ENCODE data around the gene MEF2C. TPM values are rescaled to one million over a fixed set of nuclear protein-coding genes. Genes with fewer than 3 reads are reported as not detected.

MEF2C gene
- total RNA-seq, 1 donor from 2014 or later = 0.44 TPM

GRCh38 chr5:88741964-88742363 is 141.0 kb downstream of the MEF2C start:
- no peaks in the 10 kb centered on the region for H3K9me3 Mint-ChIP-seq
- peaks cover 5% of the 10 kb centered on the region for H3K27me3 Mint-ChIP-seq (ENCODE audit: insufficient read depth)
- H3K27ac Mint-ChIP-seq = no peak overlapping the region
- no peak for DNase-seq (ENCODE audit: low spot score)
- H3K4me3 Mint-ChIP-seq = no peak overlapping the region
- no peaks in the 10 kb centered on the region for H3K4me1 Mint-ChIP-seq (ENCODE audit: low read depth)
- no peaks in the 10 kb centered on the region for H3K36me3 Mint-ChIP-seq (ENCODE audit: low read depth)
- intact Hi-C loops (cut with micrococcal nuclease) = no loop called here

GRCh38 chr5:88740604-88741185 is 142.3 kb downstream of the MEF2C start:
- Mint-ChIP-seq H3K27me3 (ENCODE audit: insufficient read depth) (peaks cover 2% of the 10 kb centered on the region), H3K36me3 (ENCODE audit: low read depth) (no peaks in the 10 kb centered on the region), H3K4me3 (no peak overlapping the region), H3K9me3 (no peaks in the 10 kb centered on the region), H3K4me1 (ENCODE audit: low read depth) (no peaks in the 10 kb centered on the region), H3K27ac (no peak overlapping the region)
- no peak for DNase-seq (ENCODE audit: low spot score)
- intact Hi-C loops (cut with micrococcal nuclease) = no loop called here

GRCh38 chr5:88736494-88736893 is 146.5 kb downstream of the MEF2C start:
- no peak overlapping the region for H3K4me3 Mint-ChIP-seq
- no peaks in the 10 kb centered on the region for H3K36me3 Mint-ChIP-seq (ENCODE audit: low read depth)
- no peak overlapping the region for H3K27ac Mint-ChIP-seq
- DNase-seq (ENCODE audit: low spot score) = no peak
- H3K9me3 Mint-ChIP-seq = no peaks in the 10 kb centered on the region
- intact Hi-C loops (cut with micrococcal nuclease) = no loop called here
- peaks cover 5% of the 10 kb centered on the region for H3K4me1 Mint-ChIP-seq (ENCODE audit: low read depth)
- peaks cover 3% of the 10 kb centered on the region for H3K27me3 Mint-ChIP-seq (ENCODE audit: insufficient read depth)

DNA sequence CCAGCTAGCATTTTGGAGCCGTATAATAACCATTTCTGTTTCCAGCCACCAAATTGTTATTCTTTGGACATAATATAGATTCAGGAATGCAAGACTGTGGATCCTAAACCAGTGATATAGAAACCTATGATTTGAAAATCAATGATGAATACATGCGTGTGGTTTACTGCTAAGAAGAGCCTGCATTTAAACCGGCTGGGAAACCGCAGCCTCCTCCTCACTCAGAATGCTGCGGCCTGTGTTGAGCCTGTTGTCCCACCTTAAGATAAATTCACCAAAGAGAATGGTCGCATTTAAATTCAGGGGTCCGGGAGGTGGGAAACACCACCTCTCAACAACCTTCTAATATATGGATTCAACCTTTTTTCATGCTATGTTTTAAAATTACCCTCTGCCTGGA is 148.0 kb downstream of the MEF2C start:
- intact Hi-C loops (cut with micrococcal nuclease) = no loop called here

DNA sequence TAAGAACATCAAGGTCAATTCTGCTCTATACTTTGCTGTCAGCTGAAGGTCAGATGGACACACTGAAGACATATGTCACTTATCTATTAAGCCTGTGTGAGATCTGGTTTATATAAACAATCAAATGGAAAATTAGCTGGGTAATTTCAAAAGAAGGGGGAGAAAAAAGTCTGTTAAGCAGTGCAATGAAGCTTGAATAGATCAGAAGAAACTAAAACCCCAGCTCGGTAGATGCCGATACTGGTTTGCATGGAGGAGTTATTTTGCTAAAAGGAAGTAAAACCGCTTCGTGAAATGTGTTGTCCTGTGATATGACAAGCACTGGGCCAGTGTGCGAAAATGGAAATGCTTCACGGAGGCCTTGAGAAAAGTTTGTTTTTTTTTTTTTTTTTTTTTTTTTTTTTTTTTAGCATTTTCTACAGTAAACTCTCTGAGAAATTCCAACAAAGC is 148.8 kb downstream of the MEF2C start:
- Mint-ChIP-seq H3K27ac (no peak overlapping the region), H3K36me3 (ENCODE audit: low read depth) (no peaks in the 10 kb centered on the region), H3K4me3 (no peak overlapping the region), H3K4me1 (ENCODE audit: low read depth) (peaks cover 5% of the 10 kb centered on the region), H3K27me3 (ENCODE audit: insufficient read depth) (peaks cover 3% of the 10 kb centered on the region), H3K9me3 (no peaks in the 10 kb centered on the region)
- intact Hi-C loops (cut with micrococcal nuclease) = no loop called here
- DNase-seq (ENCODE audit: low spot score) = no peak

More for the DNA sequence above, 148.0 kb downstream of the MEF2C start:
- Mint-ChIP-seq H3K27ac (no peak overlapping the region), H3K4me1 (ENCODE audit: low read depth) (peaks cover 5% of the 10 kb centered on the region), H3K36me3 (ENCODE audit: low read depth) (no peaks in the 10 kb centered on the region), H3K4me3 (no peak overlapping the region), H3K9me3 (no peaks in the 10 kb centered on the region), H3K27me3 (ENCODE audit: insufficient read depth) (peaks cover 3% of the 10 kb centered on the region)
- no peak for DNase-seq (ENCODE audit: low spot score)

GRCh38 chr5:88732862-88733261 is 150.1 kb downstream of the MEF2C start:
- Mint-ChIP-seq H3K36me3 (ENCODE audit: low read depth) (no peaks in the 10 kb centered on the region), H3K4me3 (no peak overlapping the region), H3K9me3 (no peaks in the 10 kb centered on the region), H3K4me1 (ENCODE audit: low read depth) (peaks cover 5% of the 10 kb centered on the region), H3K27ac (no peak overlapping the region), H3K27me3 (ENCODE audit: insufficient read depth) (peaks cover 3% of the 10 kb centered on the region)
- no peak for DNase-seq (ENCODE audit: low spot score)
- intact Hi-C loops (cut with micrococcal nuclease) = no loop called here

- no peaks in the 10 kb centered on the region for H3K36me3 Mint-ChIP-seq (ENCODE audit: low read depth)
- intact Hi-C loops (cut with micrococcal nuclease) = no loop called here
- no peak overlapping the region for H3K27ac Mint-ChIP-seq
- DNase-seq (ENCODE audit: low spot score) = no peak
- H3K27me3 Mint-ChIP-seq (ENCODE audit: insufficient read depth) = peaks cover 4% of the 10 kb centered on the region
- peaks cover 5% of the 10 kb centered on the region for H3K4me1 Mint-ChIP-seq (ENCODE audit: low read depth)
- H3K9me3 Mint-ChIP-seq = no peaks in the 10 kb centered on the region
- H3K4me3 Mint-ChIP-seq = no peak overlapping the region
These were observed 150.8 kb downstream of the MEF2C start for GRCh38 chr5:88732181-88732633.

- no peaks in the 10 kb centered on the region for H3K9me3 Mint-ChIP-seq
- H3K4me3 Mint-ChIP-seq = no peak overlapping the region
- intact Hi-C loops (cut with micrococcal nuclease) = loop anchor here (1.0 to 10.0 kb wide), 5 partner anchors 153 to 1797 kb away; partner anchors contain the start of genes LYSMD3 and MEF2C
- H3K27me3 Mint-ChIP-seq (ENCODE audit: insufficient read depth) = peaks cover 7% of the 10 kb centered on the region
- no peak for DNase-seq (ENCODE audit: low spot score)
- H3K27ac Mint-ChIP-seq = no peak overlapping the region
- H3K36me3 Mint-ChIP-seq (ENCODE audit: low read depth) = no peaks in the 10 kb centered on the region
- peaks cover 5% of the 10 kb centered on the region for H3K4me1 Mint-ChIP-seq (ENCODE audit: low read depth)
These were observed 153.2 kb downstream of the MEF2C start for GRCh38 chr5:88729829-88730182.

GRCh38 chr5:88729084-88729828 is 153.7 kb downstream of the MEF2C start:
- no peaks in the 10 kb centered on the region for H3K9me3 Mint-ChIP-seq
- H3K4me1 Mint-ChIP-seq (ENCODE audit: low read depth) = peaks cover 4% of the 10 kb centered on the region
- peak; percentile 14 for DNase-seq (ENCODE audit: low spot score)
- peaks cover 9% of the 10 kb centered on the region for H3K27me3 Mint-ChIP-seq (ENCODE audit: insufficient read depth)
- no peak overlapping the region for H3K4me3 Mint-ChIP-seq
- H3K27ac Mint-ChIP-seq = no peak overlapping the region
- no peaks in the 10 kb centered on the region for H3K36me3 Mint-ChIP-seq (ENCODE audit: low read depth)
- intact Hi-C loops (cut with micrococcal nuclease) = loop anchor here (1.0 to 10.0 kb wide), 5 partner anchors 154 to 1798 kb away; partner anchors contain the start of genes LYSMD3 and MEF2C

- intact Hi-C loops (cut with micrococcal nuclease) = loop anchor here (2.0 to 10.0 kb wide), 4 partner anchors 155 to 1799 kb away; partner anchors contain the start of genes LYSMD3 and MEF2C
- H3K36me3 Mint-ChIP-seq (ENCODE audit: low read depth) = no peaks in the 10 kb centered on the region
- DNase-seq (ENCODE audit: low spot score) = no peak
- H3K4me1 Mint-ChIP-seq (ENCODE audit: low read depth) = no peaks in the 10 kb centered on the region
- no peak overlapping the region for H3K27ac Mint-ChIP-seq
- no peaks in the 10 kb centered on the region for H3K9me3 Mint-ChIP-seq
- no peak overlapping the region for H3K4me3 Mint-ChIP-seq
- H3K27me3 Mint-ChIP-seq (ENCODE audit: insufficient read depth) = peaks cover 7% of the 10 kb centered on the region
These were observed 155.2 kb downstream of the MEF2C start for GRCh38 chr5:88727705-88728313.

DNA sequence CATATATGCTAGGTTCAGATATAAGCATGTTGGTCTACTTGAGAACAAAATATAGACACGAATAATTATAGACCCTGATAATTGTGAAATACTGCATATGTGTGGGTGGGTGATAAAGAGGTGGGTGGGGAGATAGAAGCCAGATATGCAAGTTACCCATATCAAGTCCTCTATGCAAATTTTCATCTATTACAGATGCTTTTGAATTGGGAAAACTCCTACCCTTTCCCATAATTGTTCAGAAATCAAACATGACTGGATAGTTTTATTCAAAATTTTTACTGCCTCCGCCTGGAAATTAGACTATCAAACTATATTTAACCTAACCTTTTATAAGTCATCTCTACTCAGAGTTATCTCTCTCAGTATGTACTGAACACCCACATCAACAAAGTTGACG is 157.5 kb downstream of the MEF2C start:
- Mint-ChIP-seq H3K4me3 (no peak overlapping the region), H3K9me3 (no peaks in the 10 kb centered on the region), H3K27ac (no peak overlapping the region), H3K36me3 (ENCODE audit: low read depth) (no peaks in the 10 kb centered on the region), H3K27me3 (ENCODE audit: insufficient read depth) (peaks cover 7% of the 10 kb centered on the region), H3K4me1 (ENCODE audit: low read depth) (no peaks in the 10 kb centered on the region)
- no peak for DNase-seq (ENCODE audit: low spot score)
- intact Hi-C loops (cut with micrococcal nuclease) = loop anchor here (5.0 to 10.0 kb wide), 3 partner anchors 339 to 1802 kb away; partner anchors contain the start of gene LYSMD3

DNA sequence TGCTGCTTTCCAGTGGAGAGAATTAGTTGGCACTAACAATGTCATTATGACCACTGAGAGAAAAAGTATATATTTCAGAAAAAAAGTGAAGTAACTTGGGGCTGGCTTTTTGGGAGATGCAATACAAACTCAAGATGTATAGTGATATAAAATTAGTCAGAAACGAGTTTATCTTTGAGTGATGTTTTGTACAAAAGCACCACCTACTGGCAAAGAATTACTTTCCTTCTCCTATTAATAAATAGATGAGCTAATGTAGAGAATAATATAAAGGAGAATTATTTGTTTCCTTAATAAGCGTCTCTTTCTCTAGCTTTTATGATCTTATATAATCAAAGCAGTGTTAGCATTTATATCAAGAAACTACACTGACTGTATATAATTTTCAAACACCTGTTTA is 158.8 kb downstream of the MEF2C start:
- Mint-ChIP-seq H3K4me3 (no peak overlapping the region), H3K27ac (no peak overlapping the region), H3K4me1 (ENCODE audit: low read depth) (no peaks in the 10 kb centered on the region), H3K36me3 (ENCODE audit: low read depth) (no peaks in the 10 kb centered on the region), H3K27me3 (ENCODE audit: insufficient read depth) (peaks cover 8% of the 10 kb centered on the region), H3K9me3 (no peaks in the 10 kb centered on the region)
- intact Hi-C loops (cut with micrococcal nuclease) = loop anchor here (10.0 kb wide), 1 partner anchor 341 kb away; no protein-coding TSS in a partner anchor
- no peak for DNase-seq (ENCODE audit: low spot score)

GRCh38 chr5:88722546-88723073 is 160.4 kb downstream of the MEF2C start:
- Mint-ChIP-seq H3K27me3 (ENCODE audit: insufficient read depth) (peaks cover 11% of the 10 kb centered on the region), H3K36me3 (ENCODE audit: low read depth) (no peaks in the 10 kb centered on the region), H3K27ac (no peak overlapping the region), H3K4me1 (ENCODE audit: low read depth) (no peaks in the 10 kb centered on the region), H3K9me3 (no peaks in the 10 kb centered on the region), H3K4me3 (no peak overlapping the region)
- DNase-seq (ENCODE audit: low spot score) = no peak
- intact Hi-C loops (cut with micrococcal nuclease) = loop anchor here (10.0 kb wide), 1 partner anchor 342 kb away; no protein-coding TSS in a partner anchor
